Muscle of arm (tissue), 12 donors: Measurements from ENCODE around the gene RILPL1. TPM values are rescaled to one million over a fixed set of nuclear protein-coding genes. Genes with fewer than 3 reads are reported as not detected.
"Not testable (repeated sequence)": the region's sequence is repeated elsewhere in the genome, so short reads cannot be mapped to it uniquely, and the experiment has no call there.

ENCODE experiments used
- DNase-seq: peaks from one replicate; pipeline ENCODE4 v3.0.0-alpha.2; 2013
- polyA plus RNA-seq, 12 donors: library from polyadenylated mRNA; unstranded; fragments of 120-200 nt; gene quantifications; one replicate each; pipeline ENCODE4 v1.2.1, GENCODE V29; 2013; ENCODE audit not compliant: insufficient read length in 12 of 12

Gene RILPL1
- polyA plus RNA-seq, 12 donors, result 18.6 to 109 (median 28.3) TPM

GRCh38 chr12:123532808-123533649, 490 bp downstream of the RILPL1 start:
- DNase-seq, result peak; percentile 59

GRCh38 chr12:123532019-123532418, 1.5 kb downstream of the RILPL1 start:
- DNase-seq, result no peak

GRCh38 chr12:123531091-123531490, 2.4 kb downstream of the RILPL1 start:
- DNase-seq, result no peak

- DNase-seq, result no peak
Observed at GRCh38 chr12:123530668-123531067, 2.9 kb downstream of the RILPL1 start.

GRCh38 chr12:123529686-123530085, 3.8 kb downstream of the RILPL1 start:
- DNase-seq, result no peak

GRCh38 chr12:123528858-123529257, 4.7 kb downstream of the RILPL1 start:
- DNase-seq, result no peak

GRCh38 chr12:123526542-123527080, 6.9 kb downstream of the RILPL1 start:
- DNase-seq, result no peak

- no peak for DNase-seq
Observed at GRCh38 chr12:123524378-123524777, 9.1 kb downstream of the RILPL1 start.

GRCh38 chr12:123523518-123523917, 10.0 kb downstream of the RILPL1 start:
- no peak for DNase-seq

GRCh38 chr12:123522164-123522563, 11.4 kb downstream of the RILPL1 start:
- no peak for DNase-seq

- DNase-seq, result no peak
Observed at GRCh38 chr12:123520567-123521474, 12.7 kb downstream of the RILPL1 start.

- DNase-seq, result no peak
Observed at GRCh38 chr12:123519141-123520001, 14.1 kb downstream of the RILPL1 start.

- DNase-seq, result no peak
Observed at GRCh38 chr12:123516216-123516780, 17.2 kb downstream of the RILPL1 start.

GRCh38 chr12:123514582-123515221, 18.8 kb downstream of the RILPL1 start:
- DNase-seq, result not testable (repeated sequence)

- DNase-seq, result no peak
Observed at GRCh38 chr12:123513805-123514204, 19.7 kb downstream of the RILPL1 start.

GRCh38 chr12:123512838-123513665, 20.5 kb downstream of the RILPL1 start:
- DNase-seq, result no peak

GRCh38 chr12:123506843-123507236, 26.7 kb downstream of the RILPL1 start:
- DNase-seq, result no peak

- no peak for DNase-seq
Observed at GRCh38 chr12:123506059-123506842, 27.3 kb downstream of the RILPL1 start.
